ENCODE data around the gene GALNT16. TPM values are rescaled to one million over a fixed set of nuclear protein-coding genes. Genes with fewer than 3 reads are reported as not detected.
"Not testable (repeated sequence)": the region's sequence is repeated elsewhere in the genome, so short reads cannot be mapped to it uniquely, and the experiment has no call there.

Gene GALNT16
- total and polyA plus RNA-seq, 2 donors from 2014 or later = 13.1 to 15.2 TPM

- H3K27ac ChIP-seq (ENCODE audit: low read depth in 2 of 2, low read length in 2 of 2) = no peak overlapping the region
- H3K4me1 ChIP-seq (ENCODE audit: control insufficient read depth in 2 of 3, insufficient read depth in 2 of 3, low read depth in 1 of 3, low read length in 3 of 3) = no peaks in the 10 kb centered on the region
- H3K27me3 ChIP-seq (ENCODE audit: control insufficient read depth, insufficient read depth, low read length) = no peaks in the 10 kb centered on the region
- intact Hi-C loops (cut with DNase I) = no loop called here
- no peak for DNase-seq
- no peak for FAIRE-seq
- no peak overlapping the region for H3K4me3 ChIP-seq (ENCODE audit: low read length in 3 of 3)
- TF ChIP-seq, protein P1, sequence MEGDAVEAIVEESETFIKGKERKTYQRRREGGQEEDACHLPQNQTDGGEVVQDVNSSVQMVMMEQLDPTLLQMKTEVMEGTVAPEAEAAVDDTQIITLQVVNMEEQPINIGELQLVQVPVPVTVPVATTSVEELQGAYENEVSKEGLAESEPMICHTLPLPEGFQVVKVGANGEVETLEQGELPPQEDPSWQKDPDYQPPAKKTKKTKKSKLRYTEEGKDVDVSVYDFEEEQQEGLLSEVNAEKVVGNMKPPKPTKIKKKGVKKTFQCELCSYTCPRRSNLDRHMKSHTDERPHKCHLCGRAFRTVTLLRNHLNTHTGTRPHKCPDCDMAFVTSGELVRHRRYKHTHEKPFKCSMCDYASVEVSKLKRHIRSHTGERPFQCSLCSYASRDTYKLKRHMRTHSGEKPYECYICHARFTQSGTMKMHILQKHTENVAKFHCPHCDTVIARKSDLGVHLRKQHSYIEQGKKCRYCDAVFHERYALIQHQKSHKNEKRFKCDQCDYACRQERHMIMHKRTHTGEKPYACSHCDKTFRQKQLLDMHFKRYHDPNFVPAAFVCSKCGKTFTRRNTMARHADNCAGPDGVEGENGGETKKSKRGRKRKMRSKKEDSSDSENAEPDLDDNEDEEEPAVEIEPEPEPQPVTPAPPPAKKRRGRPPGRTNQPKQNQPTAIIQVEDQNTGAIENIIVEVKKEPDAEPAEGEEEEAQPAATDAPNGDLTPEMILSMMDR (IDR thresholded peaks at IDR 0.05; ENCODE audit: borderline replicate concordance, extremely low read depth, insufficient read depth) = no peak
- no peaks in the 10 kb centered on the region for H3K9me3 ChIP-seq (ENCODE audit: control insufficient read depth in 2 of 3, insufficient read depth in 1 of 3, low read length in 3 of 3)
- H3K36me3 ChIP-seq (ENCODE audit: control insufficient read depth in 2 of 3, insufficient read depth in 3 of 3, low read length in 3 of 3) = no peaks in the 10 kb centered on the region
- H3K9ac ChIP-seq (ENCODE audit: low read length in 3 of 3) = no peak overlapping the region
Observed at GRCh38 chr14:69270795-69271708, 11.1 kb downstream of the GALNT16 start.

- Histone ChIP-seq H3K4me3 (ENCODE audit: low read length in 3 of 3) (no peak overlapping the region), H3K27me3 (ENCODE audit: control insufficient read depth, insufficient read depth, low read length) (no peaks in the 10 kb centered on the region), H3K27ac (ENCODE audit: low read depth in 2 of 2, low read length in 2 of 2) (no peak overlapping the region), H3K9ac (ENCODE audit: low read length in 3 of 3) (no peak overlapping the region), H3K4me1 (ENCODE audit: control insufficient read depth in 2 of 3, insufficient read depth in 2 of 3, low read depth in 1 of 3, low read length in 3 of 3) (no peaks in the 10 kb centered on the region), H3K36me3 (ENCODE audit: control insufficient read depth in 2 of 3, insufficient read depth in 3 of 3, low read length in 3 of 3) (no peaks in the 10 kb centered on the region), H3K9me3 (ENCODE audit: control insufficient read depth in 2 of 3, insufficient read depth in 1 of 3, low read length in 3 of 3) (no peaks in the 10 kb centered on the region)
- FAIRE-seq (no peak), DNase-seq (no peak)
- intact Hi-C loops (cut with DNase I) = no loop called here
- TF ChIP-seq, protein P1 (IDR thresholded peaks at IDR 0.05; ENCODE audit: borderline replicate concordance, extremely low read depth, insufficient read depth) = no peak
Observed at GRCh38 chr14:69274321-69274720, 14.4 kb downstream of the GALNT16 start.

DNA sequence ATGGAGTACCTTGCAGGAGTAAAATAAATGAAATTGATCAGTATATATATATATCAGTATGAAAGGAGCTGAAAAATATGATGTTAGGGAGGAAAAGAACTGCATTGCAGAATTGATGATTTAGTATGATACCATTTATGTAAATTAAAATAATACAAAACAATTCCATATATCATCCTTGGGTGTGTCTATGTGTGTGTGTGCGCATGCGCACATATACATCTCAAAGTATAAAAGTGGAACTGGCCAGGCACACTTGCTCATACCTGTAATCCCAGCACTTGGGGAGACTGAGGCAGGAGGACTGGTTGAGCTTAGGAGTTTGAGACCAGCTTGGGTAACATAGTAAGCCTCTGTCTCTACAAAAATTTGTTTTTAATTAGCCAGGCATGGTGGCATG is 15.4 kb downstream of the GALNT16 start:
- H3K4me3 ChIP-seq (ENCODE audit: low read length in 3 of 3) = no peak overlapping the region
- TF ChIP-seq, protein P1 (IDR thresholded peaks at IDR 0.05; ENCODE audit: borderline replicate concordance, extremely low read depth, insufficient read depth) = no peak
- no peak overlapping the region for H3K27ac ChIP-seq (ENCODE audit: low read depth in 2 of 2, low read length in 2 of 2)
- DNase-seq = no peak
- no peaks in the 10 kb centered on the region for H3K27me3 ChIP-seq (ENCODE audit: control insufficient read depth, insufficient read depth, low read length)
- intact Hi-C loops (cut with DNase I) = no loop called here
- no peaks in the 10 kb centered on the region for H3K36me3 ChIP-seq (ENCODE audit: control insufficient read depth in 2 of 3, insufficient read depth in 3 of 3, low read length in 3 of 3)
- FAIRE-seq = no peak
- H3K9ac ChIP-seq (ENCODE audit: low read length in 3 of 3) = no peak overlapping the region
- H3K4me1 ChIP-seq (ENCODE audit: control insufficient read depth in 2 of 3, insufficient read depth in 2 of 3, low read depth in 1 of 3, low read length in 3 of 3) = no peaks in the 10 kb centered on the region
- no peaks in the 10 kb centered on the region for H3K9me3 ChIP-seq (ENCODE audit: control insufficient read depth in 2 of 3, insufficient read depth in 1 of 3, low read length in 3 of 3)

DNA sequence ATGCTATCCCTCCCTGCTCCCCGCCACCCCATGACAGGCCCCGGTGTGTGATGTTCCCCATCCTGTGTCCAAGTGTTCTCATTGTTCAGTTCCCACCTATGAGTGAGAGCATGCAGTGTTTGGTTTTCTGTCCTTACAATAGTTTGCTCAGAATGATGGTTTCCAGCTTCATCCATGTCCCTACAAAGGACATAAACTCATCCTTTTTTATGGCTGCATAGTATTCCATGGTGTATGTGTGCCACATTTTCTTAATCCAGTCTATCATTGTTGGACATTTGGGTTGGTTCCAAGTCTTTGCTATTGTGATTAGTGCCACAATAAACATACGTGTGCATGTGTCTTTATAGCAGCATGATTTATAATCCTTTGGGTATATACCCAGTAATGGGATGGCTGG is 17.4 kb downstream of the GALNT16 start:
- H3K4me3 ChIP-seq (ENCODE audit: low read length in 3 of 3); FAIRE-seq; H3K27ac ChIP-seq (ENCODE audit: low read depth in 2 of 2, low read length in 2 of 2); H3K4me1 ChIP-seq (ENCODE audit: control insufficient read depth in 2 of 3, insufficient read depth in 2 of 3, low read depth in 1 of 3, low read length in 3 of 3); H3K9ac ChIP-seq (ENCODE audit: low read length in 3 of 3); H3K9me3 ChIP-seq (ENCODE audit: control insufficient read depth in 2 of 3, insufficient read depth in 1 of 3, low read length in 3 of 3); H3K36me3 ChIP-seq (ENCODE audit: control insufficient read depth in 2 of 3, insufficient read depth in 3 of 3, low read length in 3 of 3); DNase-seq; H3K27me3 ChIP-seq (ENCODE audit: control insufficient read depth, insufficient read depth, low read length); intact Hi-C loops (cut with DNase I): not testable (repeated sequence)

Measured in kidney (tissue), 14 donors.